Left forelimb (tissue), 1 donor: ENCODE data around the gene SLC26A3.

Source experiments
- DNase-seq: peaks from one replicate; pipeline ENCODE4 v3.0.0-alpha.2; 2018; ENCODE audit warnings: low spot score

The SLC26A3 gene

DNA sequence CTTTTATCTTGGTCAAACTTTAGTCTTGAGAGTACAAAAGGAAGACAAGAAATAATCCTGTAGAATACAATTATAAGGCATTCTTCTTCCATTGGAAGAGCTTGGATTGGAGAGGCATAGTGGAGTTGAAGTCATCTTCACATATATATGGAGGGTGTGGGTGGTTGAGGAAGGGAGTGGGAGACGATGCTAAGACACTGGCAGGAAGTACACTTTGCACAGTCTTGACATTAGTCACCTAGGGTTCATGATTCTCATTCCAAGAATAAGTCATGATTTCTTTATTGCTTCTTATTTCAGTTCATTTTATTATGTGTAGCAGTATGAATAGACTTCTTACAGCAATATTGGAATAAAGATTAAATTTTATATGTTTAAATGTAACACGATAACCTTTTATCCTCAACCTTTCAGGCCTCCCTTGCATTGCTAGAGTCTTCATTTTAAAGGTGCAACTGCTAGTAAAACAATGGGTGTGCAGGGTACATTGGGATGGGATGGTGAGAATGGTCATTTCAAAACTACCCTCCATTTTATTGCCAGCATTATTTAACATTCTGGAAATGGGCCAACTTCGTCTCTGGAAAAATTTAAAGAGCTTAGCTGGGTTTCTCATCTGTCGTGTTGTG lies 12.3 kb upstream of the SLC26A3 start:
- DNase-seq, result no peak

- DNase-seq, result no peak
These were observed 10.5 kb upstream of the SLC26A3 start for GRCh38 chr7:107813524-107813923.

GRCh38 chr7:107811934-107812333 lies 8.9 kb upstream of the SLC26A3 start:
- DNase-seq, result no peak

GRCh38 chr7:107810626-107811025 lies 7.6 kb upstream of the SLC26A3 start:
- no peak for DNase-seq

DNA sequence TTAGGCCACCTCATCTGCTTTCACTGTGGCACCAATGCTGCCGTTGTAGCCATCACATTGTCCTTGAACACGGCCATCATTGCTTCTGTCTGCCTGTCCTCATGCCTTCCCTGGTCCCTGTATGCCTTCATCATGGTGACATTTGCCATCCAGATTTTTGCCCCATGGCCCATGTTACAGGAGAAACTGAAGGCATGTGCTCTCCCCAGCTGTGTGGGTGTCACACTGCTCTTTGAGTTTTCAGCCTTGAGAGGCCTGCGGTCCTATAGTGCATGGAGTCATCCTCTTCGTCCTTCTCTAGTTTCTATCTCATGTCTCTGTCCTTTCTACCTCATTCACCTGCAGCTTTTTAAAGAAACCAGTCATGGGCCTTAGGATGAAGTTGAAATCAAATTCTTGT lies 6.2 kb upstream of the SLC26A3 start:
- DNase-seq, result no peak

GRCh38 chr7:107799647-107800264 lies 3.3 kb downstream of the SLC26A3 start:
- DNase-seq, result no peak

DNA sequence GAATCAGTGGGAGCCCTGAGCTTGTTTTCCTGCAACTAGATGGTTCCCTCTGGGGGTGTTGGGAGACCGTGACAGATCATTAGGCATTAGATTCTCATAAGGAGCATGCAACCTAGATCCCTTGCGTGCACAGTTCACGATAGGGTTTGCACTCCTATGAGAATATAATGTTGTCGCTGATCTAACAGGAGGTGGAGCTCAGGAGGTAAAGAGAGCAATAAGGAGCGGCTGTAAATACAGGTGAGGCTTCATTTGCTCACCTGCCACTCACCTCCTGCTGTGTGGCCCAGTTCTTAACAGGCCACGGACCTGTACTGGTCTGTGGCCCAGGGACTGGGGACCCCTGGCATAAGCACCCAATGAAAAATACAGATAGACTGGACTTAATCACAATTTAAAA lies 10.7 kb downstream of the SLC26A3 start:
- no peak for DNase-seq

- no peak for DNase-seq
These were observed 13.4 kb downstream of the SLC26A3 start for GRCh38 chr7:107789647-107790046.

GRCh38 chr7:107788662-107789061 lies 14.4 kb downstream of the SLC26A3 start:
- DNase-seq, result no peak

GRCh38 chr7:107788216-107788615 lies 14.8 kb downstream of the SLC26A3 start:
- DNase-seq, result no peak

DNA sequence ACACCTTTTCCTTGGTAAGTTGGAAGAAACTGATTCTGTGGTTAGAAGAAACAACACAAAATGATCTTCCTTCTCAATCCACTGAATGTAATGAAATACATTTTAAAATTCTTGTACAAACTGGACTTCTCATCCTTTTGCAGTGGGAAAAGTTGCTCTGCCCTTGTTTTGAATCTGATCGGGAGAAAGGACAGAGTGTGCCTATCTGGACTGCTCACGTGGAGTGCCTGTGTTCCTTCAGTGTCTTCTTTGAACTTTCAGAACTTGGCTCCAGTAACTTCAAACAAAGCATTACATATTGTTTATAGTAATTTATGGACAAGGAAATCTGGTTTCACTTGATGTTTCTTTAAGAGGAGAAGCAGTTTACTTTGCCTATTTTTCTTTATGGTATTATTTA lies 17.1 kb downstream of the SLC26A3 start:
- no peak for DNase-seq

- no peak for DNase-seq
These were observed 17.9 kb downstream of the SLC26A3 start for GRCh38 chr7:107785170-107785569.

- DNase-seq, result no peak
These were observed 19.4 kb downstream of the SLC26A3 start for GRCh38 chr7:107783648-107784047.

GRCh38 chr7:107782374-107782773 lies 20.6 kb downstream of the SLC26A3 start:
- no peak for DNase-seq

- no peak for DNase-seq
These were observed 23.4 kb downstream of the SLC26A3 start for GRCh38 chr7:107779647-107780099.

DNA sequence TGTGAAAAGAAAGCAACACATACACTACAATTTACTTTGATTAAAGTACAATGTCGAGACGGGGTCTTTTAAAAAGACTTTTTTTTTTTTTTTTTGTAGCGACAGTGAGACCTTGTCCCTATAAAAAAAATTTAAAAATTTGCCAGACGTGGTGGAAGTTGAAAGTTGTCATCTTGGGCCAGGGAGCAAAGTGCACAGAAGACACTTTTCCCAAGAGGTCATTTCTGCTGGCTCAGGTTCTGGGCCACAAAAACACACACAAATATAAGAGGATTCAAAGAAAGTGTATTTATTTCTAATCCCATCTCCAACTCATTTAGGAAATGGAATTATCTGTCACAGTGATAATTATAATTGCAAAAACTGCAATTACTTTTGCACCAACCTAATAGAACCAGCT lies 24.7 kb downstream of the SLC26A3 start:
- DNase-seq, result no peak

GRCh38 chr7:107777702-107778101 lies 25.3 kb downstream of the SLC26A3 start:
- no peak for DNase-seq

DNA sequence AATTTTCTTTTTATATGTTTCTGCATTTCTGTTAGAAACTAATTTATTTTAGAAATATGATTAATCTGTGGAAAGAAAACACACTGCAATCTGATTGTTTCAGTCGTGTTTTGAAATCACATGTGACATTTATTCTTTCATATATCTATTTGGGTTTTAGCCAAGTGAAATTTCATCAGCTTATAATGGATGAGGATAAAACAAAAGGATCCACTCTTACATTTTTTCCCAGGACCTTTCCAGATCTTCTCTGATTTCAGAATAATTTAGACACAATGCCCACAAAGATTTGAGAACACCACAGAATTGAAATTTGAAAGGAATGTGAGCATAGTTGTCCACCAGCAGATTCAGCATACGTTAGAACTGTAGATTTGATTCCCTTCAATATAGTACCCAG lies 30.0 kb downstream of the SLC26A3 start:
- DNase-seq, result no peak

DNA sequence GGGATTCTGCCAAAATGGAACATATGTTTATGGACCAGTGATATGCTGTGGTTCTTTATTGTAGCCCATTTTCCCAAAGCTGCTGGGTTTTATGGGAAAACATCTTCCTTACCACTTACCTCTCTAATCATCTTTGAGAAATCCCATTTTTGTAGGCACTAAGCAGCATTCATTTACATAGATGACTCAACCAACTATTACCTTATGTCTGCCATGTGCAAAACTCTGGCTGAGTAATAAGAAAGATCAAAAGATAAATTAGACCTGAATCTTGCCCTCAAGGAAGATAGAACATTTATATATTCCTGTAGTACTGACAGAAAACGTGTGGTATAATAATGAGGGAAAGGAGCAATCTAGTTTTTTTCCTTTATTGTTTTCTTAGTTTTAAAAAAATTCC lies 34.8 kb downstream of the SLC26A3 start:
- no peak for DNase-seq

- no peak for DNase-seq
These were observed 35.6 kb downstream of the SLC26A3 start for GRCh38 chr7:107767391-107767790.

GRCh38 chr7:107758667-107759066 lies 44.4 kb downstream of the SLC26A3 start:
- DNase-seq, result no peak

DNA sequence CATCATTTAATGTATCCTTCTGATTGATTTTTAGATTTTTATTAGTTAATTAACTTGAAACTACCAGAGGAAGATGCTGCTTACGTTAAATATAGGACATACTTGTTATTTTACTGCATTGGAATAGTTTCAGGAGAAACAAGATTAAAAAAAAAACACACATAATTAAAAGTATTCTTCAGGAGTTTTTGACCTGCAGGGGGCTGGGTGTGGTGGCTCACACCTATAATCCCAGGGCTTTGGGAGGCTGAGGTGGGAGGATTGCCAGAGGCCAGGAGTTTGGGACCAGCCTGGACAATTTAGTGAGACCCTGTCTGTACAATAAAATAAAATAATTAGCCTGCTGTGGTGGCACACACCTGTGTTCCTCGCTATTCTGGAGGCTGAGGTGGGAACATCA lies 48.4 kb downstream of the SLC26A3 start:
- no peak for DNase-seq

DNA sequence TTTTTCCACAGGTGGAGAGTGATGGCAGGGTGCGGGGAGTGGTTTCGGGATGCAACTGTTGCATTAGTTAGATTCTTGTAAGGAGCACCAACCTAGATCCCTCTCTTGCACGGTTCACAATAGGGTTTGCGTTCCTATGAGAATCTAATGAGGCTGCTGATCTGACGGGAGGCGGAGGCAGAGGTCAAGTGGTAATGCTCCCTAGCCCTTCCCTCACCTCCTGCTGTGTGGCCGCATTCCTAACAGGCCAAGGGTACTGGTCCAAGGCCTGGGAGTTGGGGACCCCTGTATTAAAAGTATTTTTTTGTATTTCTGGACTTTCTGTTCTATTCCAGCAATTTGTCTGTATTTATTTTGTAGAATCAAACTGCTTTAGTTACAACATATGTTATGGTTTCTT lies 51.9 kb downstream of the SLC26A3 start:
- DNase-seq, result no peak

GRCh38 chr7:107746006-107746405 lies 57.0 kb downstream of the SLC26A3 start:
- DNase-seq, result no peak
